ENCODE data around the gene CCNQ. TPM values are rescaled to one million over a fixed set of nuclear protein-coding genes. Genes with fewer than 3 reads are reported as not detected.

CCNQ gene
- total and polyA plus RNA-seq, 2 donors (not counting 1 experiment from before 2014, with no cell fraction given) = 19.9 to 28.2 TPM

- H3K9ac ChIP-seq (ENCODE audit: insufficient read depth, low read length) = no peak overlapping the region
- no peak for DNase-seq (ENCODE audit: low read depth in 2 of 2)
- H3K27ac ChIP-seq (ENCODE audit: insufficient read depth, low read length) = no peak overlapping the region
- TF ChIP-seq CTCF (conservative IDR thresholded peaks at IDR 0.05 in 1 of 2, IDR thresholded peaks at IDR 0.05 in 1 of 2; ENCODE audit: low read depth in 1 of 2, low read length in 2 of 2) = no peak
- TF ChIP-seq EZH2 (IDR thresholded peaks at IDR 0.05; ENCODE audit: low read length, missing control alignments) = no peak
- no peaks in the 10 kb centered on the region for H3K79me2 ChIP-seq (ENCODE audit: control insufficient read depth, insufficient read depth, low read length)
- H3K4me3 ChIP-seq (replicated peaks in 1 of 4; ENCODE audit: control extremely low read depth in 1 of 4, insufficient read depth in 1 of 4, low read depth in 3 of 4, low read length in 4 of 4) = no peak overlapping the region
- H2AFZ ChIP-seq (ENCODE audit: low read length) = no peak overlapping the region
- no peaks in the 10 kb centered on the region for H3K9me3 ChIP-seq (ENCODE audit: control insufficient read depth, insufficient read depth, low read depth, low read length)
- no peaks in the 10 kb centered on the region for H3K4me1 ChIP-seq (ENCODE audit: control insufficient read depth, extremely low read depth, insufficient read depth, low read length)
- H3K36me3 ChIP-seq (ENCODE audit: control insufficient read depth, insufficient read depth, low read length) = no peaks in the 10 kb centered on the region
- no peak overlapping the region for H3K4me2 ChIP-seq (ENCODE audit: extremely low read depth, insufficient read depth, low read length)
- H3K27me3 ChIP-seq (ENCODE audit: control insufficient read depth, insufficient read depth, low read length) = no peaks in the 10 kb centered on the region
- no peaks in the 10 kb centered on the region for H4K20me1 ChIP-seq (ENCODE audit: control insufficient read depth, extremely low read depth, insufficient read depth, low read length)
Observed at GRCh38 chrX:153556767-153557166, 42.2 kb downstream of the CCNQ start.

- peak; percentile 14 to 41 for DNase-seq (ENCODE audit: low read depth in 2 of 2)
- Histone ChIP-seq H3K4me2 (ENCODE audit: extremely low read depth, insufficient read depth, low read length) (no peak overlapping the region), H3K4me3 (replicated peaks in 1 of 4; ENCODE audit: control extremely low read depth in 1 of 4, insufficient read depth in 1 of 4, low read depth in 3 of 4, low read length in 4 of 4) (no peak overlapping the region), H3K79me2 (ENCODE audit: control insufficient read depth, insufficient read depth, low read length) (no peaks in the 10 kb centered on the region), H3K27ac (ENCODE audit: insufficient read depth, low read length) (no peak overlapping the region), H2AFZ (ENCODE audit: low read length) (no peak overlapping the region), H3K36me3 (ENCODE audit: control insufficient read depth, insufficient read depth, low read length) (no peaks in the 10 kb centered on the region), H3K27me3 (ENCODE audit: control insufficient read depth, insufficient read depth, low read length) (no peaks in the 10 kb centered on the region), H4K20me1 (ENCODE audit: control insufficient read depth, extremely low read depth, insufficient read depth, low read length) (no peaks in the 10 kb centered on the region), H3K9me3 (ENCODE audit: control insufficient read depth, insufficient read depth, low read depth, low read length) (no peaks in the 10 kb centered on the region), H3K9ac (ENCODE audit: insufficient read depth, low read length) (no peak overlapping the region), H3K4me1 (ENCODE audit: control insufficient read depth, extremely low read depth, insufficient read depth, low read length) (no peaks in the 10 kb centered on the region)
- TF ChIP-seq EZH2 (IDR thresholded peaks at IDR 0.05; ENCODE audit: low read length, missing control alignments) = no peak
- TF ChIP-seq CTCF (conservative IDR thresholded peaks at IDR 0.05 in 1 of 2, IDR thresholded peaks at IDR 0.05 in 1 of 2; ENCODE audit: low read depth in 1 of 2, low read length in 2 of 2) = peak; percentile 58 to 68
Observed at GRCh38 chrX:153554519-153555167, 44.3 kb downstream of the CCNQ start.

GRCh38 chrX:153551135-153551534 lies 47.8 kb downstream of the CCNQ start:
- Histone ChIP-seq H3K4me3 (replicated peaks in 1 of 4; ENCODE audit: control extremely low read depth in 1 of 4, insufficient read depth in 1 of 4, low read depth in 3 of 4, low read length in 4 of 4) (no peak overlapping the region), H3K4me2 (ENCODE audit: extremely low read depth, insufficient read depth, low read length) (no peak overlapping the region), H2AFZ (ENCODE audit: low read length) (no peak overlapping the region), H3K27ac (ENCODE audit: insufficient read depth, low read length) (no peak overlapping the region), H3K9ac (ENCODE audit: insufficient read depth, low read length) (no peak overlapping the region), H3K36me3 (ENCODE audit: control insufficient read depth, insufficient read depth, low read length) (no peaks in the 10 kb centered on the region), H3K27me3 (ENCODE audit: control insufficient read depth, insufficient read depth, low read length) (no peaks in the 10 kb centered on the region), H3K79me2 (ENCODE audit: control insufficient read depth, insufficient read depth, low read length) (no peaks in the 10 kb centered on the region), H3K9me3 (ENCODE audit: control insufficient read depth, insufficient read depth, low read depth, low read length) (no peaks in the 10 kb centered on the region), H4K20me1 (ENCODE audit: control insufficient read depth, extremely low read depth, insufficient read depth, low read length) (no peaks in the 10 kb centered on the region), H3K4me1 (ENCODE audit: control insufficient read depth, extremely low read depth, insufficient read depth, low read length) (no peaks in the 10 kb centered on the region)
- peak in 1 of 2 donors; percentile 20 for DNase-seq (ENCODE audit: low read depth in 2 of 2)
- TF ChIP-seq EZH2 (IDR thresholded peaks at IDR 0.05; ENCODE audit: low read length, missing control alignments) = no peak
- TF ChIP-seq CTCF (conservative IDR thresholded peaks at IDR 0.05 in 1 of 2, IDR thresholded peaks at IDR 0.05 in 1 of 2; ENCODE audit: low read depth in 1 of 2, low read length in 2 of 2) = no peak
